Renal pelvis (tissue), 12 donors: ENCODE results near the gene OR4D11. TPM values are rescaled to one million over a fixed set of nuclear protein-coding genes. Genes with fewer than 3 reads are reported as not detected.
"Not testable (repeated sequence)": the region's sequence is repeated elsewhere in the genome, so short reads cannot be mapped to it uniquely, and the experiment has no call there.

ENCODE experiments used
- DNase-seq: peaks from one replicate; pipeline ENCODE4 v3.0.0-alpha.2; 2013
- long read RNA-seq, 16 experiments: transcript quantifications; one replicate each; lab custom pipeline, GENCODE V29; 2026
- polyA plus RNA-seq, 3 donors: library from polyadenylated mRNA; unstranded; fragments of 120-200 nt; gene quantifications; one replicate each; pipeline ENCODE4 v1.2.1, GENCODE V29; 2013; ENCODE audit not compliant: insufficient read length in 3 of 3

Gene OR4D11
- not detected for polyA plus RNA-seq
- long read RNA-seq, donor 1, result 0 reads
- long read RNA-seq, donor 2, result 0 reads
- long read RNA-seq, donor 3, result 0 reads
- long read RNA-seq, donor 4, result 0 reads
- long read RNA-seq, donor 5, result 0 reads
- long read RNA-seq, donor 6, result 0 reads
- long read RNA-seq, donor 7, result 0 reads
- long read RNA-seq, donor 8, partial matches to known transcripts, result 0 of 2 reads
- long read RNA-seq, donor 8, other reads (novel, unspliced or antisense), result 0 of 2 reads
- long read RNA-seq, donor 9, result 0 reads
- long read RNA-seq, donor 10, result 0 reads
- long read RNA-seq, donor 11, result 0 reads
- long read RNA-seq, donor 12, result 0 reads
- long read RNA-seq, donor 13, result 0 reads
- long read RNA-seq, donor 14, result 0 reads
- long read RNA-seq, donor 15, result 0 reads
- long read RNA-seq, donor 16, result 0 reads

DNA sequence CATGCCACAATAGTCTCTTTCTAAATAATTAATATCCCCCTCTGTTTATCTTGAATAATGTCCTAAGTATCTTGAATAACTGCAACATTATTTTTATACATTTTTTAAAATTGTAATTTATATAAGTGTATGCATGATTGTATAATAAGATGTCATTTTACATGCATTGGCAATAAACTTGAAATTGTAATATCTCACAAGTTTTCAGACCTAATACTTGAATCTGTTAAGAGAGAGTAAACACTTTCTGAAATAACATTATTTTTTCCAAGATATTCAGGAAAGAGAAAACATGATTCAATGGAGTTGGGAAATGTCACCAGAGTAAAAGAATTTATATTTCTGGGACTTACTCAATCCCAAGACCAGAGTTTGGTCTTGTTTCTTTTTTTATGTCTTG is at the start of gene OR4D11:
TSS of gene OR4D11 (plus strand) at position 301 of the 400 bp plus-strand sequence. CDS start at position 301, 0 bp downstream.
- DNase-seq, result no peak

DNA sequence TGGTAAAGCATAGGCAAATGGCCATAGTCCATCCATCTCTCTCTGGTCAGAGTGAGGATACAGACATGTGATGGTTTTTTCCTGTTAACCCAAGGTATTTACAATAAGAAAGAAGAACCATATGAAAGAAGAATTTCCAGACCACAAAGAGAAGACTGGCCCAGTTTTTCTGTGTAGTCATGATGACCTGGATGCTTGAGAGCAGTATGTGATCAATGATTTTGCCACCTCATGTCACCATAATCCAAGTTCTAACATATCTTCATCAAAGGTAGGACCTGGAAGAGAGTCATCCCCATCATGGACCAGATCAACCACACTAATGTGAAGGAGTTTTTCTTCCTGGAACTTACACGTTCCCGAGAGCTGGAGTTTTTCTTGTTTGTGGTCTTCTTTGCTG is 46.7 kb upstream of the OR4D11 start, which contains the start of gene OR4D6:
TSS of gene OR4D6 (plus strand) at position 301 of the 400 bp plus-strand sequence. CDS start at position 301, 0 bp downstream.
- DNase-seq, result no peak

- DNase-seq, result no peak
These were observed 43.5 kb upstream of the OR4D11 start for GRCh38 chr11:59459916-59460315.

- peak; percentile 38 for DNase-seq
These were observed 40.2 kb upstream of the OR4D11 start for GRCh38 chr11:59463190-59463641.

GRCh38 chr11:59473015-59473414 is 30.4 kb upstream of the OR4D11 start, which contains the start of gene OR4D10:
OR4D10 (plus strand) TSS chr11:59473315; CDS start chr11:59477430, 4,115 bp downstream.
- no peak for DNase-seq

GRCh38 chr11:59475176-59475575 is 28.2 kb upstream of the OR4D11 start:
- DNase-seq, result no peak

GRCh38 chr11:59479906-59480305 is 23.5 kb upstream of the OR4D11 start:
- no peak for DNase-seq

GRCh38 chr11:59480359-59480758 is 23.0 kb upstream of the OR4D11 start:
- peak; percentile 4 for DNase-seq

DNA sequence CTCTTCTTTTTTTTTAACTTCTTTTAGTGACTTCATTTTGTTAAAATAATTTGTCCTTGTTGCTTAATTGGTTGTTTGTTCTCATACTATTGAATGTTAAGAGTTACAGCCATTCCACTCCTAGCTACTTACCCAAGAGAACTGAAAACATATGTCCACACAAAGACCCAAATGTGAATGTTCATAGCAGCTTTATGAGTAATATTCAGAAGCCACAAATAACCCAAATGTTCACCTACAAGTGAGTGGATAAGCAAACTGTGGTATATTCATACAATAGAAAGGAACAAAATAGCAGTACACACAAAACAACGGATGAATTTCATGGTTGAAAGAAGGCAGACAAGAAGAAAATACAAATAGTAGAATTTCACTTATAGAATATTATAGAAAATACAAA is 1.4 kb upstream of the OR4D11 start:
- no peak for DNase-seq

DNA sequence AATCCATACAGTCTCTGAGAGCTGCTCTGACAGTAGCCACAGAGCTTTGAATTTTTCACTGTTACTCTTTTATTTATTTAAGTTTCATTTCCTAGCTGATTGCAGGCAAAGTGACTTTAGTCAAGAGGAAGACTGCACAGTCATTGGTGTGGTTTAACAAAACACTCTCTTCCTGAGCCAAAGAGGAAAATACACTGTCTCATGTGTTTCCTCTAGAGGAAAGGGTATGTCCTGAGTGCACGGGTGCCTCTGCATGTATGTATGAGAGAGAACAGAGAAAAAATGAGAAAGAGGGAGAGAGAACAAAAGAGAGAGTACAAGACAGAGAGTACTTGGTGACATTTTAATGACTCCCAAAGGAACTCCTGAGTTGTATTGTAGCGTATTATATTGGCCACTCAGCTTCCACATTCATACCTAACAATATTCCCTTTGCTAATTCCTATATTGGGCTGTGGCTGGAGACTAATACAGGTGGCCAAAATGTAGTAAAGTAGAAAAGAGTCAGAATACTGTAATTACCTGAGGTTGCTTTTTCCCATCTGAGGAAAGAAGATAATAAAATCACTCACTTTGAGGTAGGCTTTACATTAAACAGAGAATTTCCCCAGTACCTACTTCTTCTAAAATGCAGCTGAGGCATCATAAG is 7.7 kb downstream of the OR4D11 start, which contains the start of gene OR4D9:
TSS of gene OR4D9 (plus strand) at position 599 of the 649 bp plus-strand sequence. CDS start 3,374 bp downstream, outside the sequence.
- DNase-seq, result no peak

- DNase-seq, result no peak
These were observed 8.3 kb downstream of the OR4D11 start for GRCh38 chr11:59511675-59512074.

- not testable (repeated sequence) for DNase-seq
These were observed 16.8 kb downstream of the OR4D11 start for GRCh38 chr11:59520139-59520538.

GRCh38 chr11:59520741-59521140 is 17.4 kb downstream of the OR4D11 start:
- DNase-seq, result no peak

DNA sequence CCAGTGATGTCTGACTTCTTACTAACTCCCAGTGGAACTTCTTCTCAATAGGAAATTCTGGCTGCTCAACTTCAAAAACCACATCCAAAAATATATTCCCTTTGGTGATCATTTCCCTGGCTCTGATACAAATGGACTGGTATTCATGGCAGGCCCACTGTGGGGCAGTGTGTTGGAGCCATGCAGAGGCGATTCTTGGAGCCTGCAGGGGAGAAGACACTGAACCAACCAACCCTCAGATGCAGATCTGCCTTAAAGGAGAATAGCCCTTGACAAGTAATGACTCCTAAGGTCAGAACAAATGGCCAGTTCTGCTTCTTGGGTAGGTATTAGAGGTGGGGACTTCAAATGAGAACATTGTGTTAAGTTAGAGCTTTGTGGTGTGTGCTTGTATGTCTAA is 20.2 kb downstream of the OR4D11 start:
- DNase-seq, result no peak

- no peak for DNase-seq
These were observed 25.3 kb downstream of the OR4D11 start for GRCh38 chr11:59528711-59529110.

DNA sequence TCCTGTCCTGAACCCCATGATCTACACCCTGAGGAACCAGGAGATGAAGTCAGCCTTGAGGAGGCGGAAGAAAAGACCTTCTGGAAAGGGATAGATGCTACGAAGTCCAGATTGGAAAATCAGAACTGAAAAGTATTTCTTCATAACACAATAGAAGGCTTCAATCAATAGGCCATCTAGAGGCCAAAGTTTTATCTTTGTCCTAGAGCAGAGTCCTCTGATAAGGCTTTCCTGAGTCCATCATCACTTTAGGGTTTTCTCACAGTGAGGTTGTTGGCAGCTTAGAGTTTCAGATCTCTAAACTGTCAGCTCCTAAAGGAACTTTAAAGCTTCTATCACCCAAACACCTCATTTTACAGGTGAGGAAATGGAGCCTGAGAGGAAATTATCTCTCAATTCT is 29.2 kb downstream of the OR4D11 start:
- no peak for DNase-seq

GRCh38 chr11:59534676-59535075 is 31.3 kb downstream of the OR4D11 start:
- no peak for DNase-seq

DNA sequence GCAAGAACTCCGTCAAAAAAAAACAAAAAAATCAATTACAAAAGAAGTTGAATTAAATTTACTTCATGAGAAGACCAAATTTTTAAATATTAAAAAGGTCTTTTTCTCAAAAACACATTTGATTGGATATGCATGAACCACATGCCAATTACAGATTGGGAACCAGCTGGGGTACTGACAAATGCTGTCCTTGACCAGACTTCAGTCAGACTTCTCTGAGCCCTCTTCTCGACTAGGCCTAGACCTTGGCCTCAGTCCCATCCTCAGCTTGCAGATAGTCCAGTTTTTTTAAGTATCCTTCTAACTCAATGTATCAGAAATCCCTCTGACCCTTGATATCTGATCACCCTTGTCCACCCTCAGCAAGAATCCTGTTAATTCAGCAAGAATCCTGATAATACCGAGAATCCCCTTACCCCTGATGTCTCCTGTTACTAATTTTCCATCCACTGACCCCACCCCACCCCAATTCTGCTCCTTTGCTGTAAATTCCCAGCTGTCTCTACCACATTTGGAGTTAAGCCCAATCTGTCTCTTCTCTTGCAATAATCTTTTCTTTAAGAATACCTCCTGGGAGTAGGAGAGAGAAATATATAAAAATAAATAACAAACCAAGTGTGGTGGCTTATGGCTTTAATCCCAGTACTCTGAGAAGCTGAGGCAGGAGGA is 38.9 kb downstream of the OR4D11 start:
- no peak for DNase-seq

DNA sequence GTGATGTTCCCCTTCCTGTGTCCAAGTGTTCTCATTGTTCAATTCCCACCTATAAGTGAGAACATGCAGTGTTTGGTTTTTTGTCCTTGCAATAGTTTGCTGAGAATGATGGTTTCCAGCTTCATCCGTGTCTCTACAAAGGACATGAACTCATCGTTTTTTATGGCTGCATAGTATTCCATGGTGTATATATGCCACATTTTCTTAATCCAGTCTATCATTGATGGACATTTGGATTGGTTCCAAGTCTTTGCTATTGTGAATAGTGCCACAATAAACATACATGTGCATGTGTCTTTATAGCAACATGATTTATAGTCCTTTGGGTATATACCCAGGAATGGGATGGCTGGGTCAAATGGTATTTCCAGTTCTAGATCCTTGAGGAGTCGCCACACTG is 40.3 kb downstream of the OR4D11 start:
- not testable (repeated sequence) for DNase-seq

DNA sequence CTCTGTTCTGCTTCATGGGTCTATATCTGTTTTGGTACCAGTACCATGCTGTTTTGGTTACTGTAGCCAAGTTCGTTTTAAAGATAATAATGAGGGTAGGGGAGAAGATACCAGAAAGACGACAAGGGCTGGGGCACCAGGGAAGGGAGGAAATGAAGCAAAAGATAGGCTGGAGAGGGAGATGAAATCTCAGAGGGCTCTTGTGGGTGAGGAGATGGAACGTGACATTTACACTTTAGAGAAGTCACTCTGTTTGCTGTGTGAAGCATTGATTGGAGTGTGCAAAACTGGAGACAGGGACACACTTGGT is 41.4 kb downstream of the OR4D11 start:
- no peak for DNase-seq

DNA sequence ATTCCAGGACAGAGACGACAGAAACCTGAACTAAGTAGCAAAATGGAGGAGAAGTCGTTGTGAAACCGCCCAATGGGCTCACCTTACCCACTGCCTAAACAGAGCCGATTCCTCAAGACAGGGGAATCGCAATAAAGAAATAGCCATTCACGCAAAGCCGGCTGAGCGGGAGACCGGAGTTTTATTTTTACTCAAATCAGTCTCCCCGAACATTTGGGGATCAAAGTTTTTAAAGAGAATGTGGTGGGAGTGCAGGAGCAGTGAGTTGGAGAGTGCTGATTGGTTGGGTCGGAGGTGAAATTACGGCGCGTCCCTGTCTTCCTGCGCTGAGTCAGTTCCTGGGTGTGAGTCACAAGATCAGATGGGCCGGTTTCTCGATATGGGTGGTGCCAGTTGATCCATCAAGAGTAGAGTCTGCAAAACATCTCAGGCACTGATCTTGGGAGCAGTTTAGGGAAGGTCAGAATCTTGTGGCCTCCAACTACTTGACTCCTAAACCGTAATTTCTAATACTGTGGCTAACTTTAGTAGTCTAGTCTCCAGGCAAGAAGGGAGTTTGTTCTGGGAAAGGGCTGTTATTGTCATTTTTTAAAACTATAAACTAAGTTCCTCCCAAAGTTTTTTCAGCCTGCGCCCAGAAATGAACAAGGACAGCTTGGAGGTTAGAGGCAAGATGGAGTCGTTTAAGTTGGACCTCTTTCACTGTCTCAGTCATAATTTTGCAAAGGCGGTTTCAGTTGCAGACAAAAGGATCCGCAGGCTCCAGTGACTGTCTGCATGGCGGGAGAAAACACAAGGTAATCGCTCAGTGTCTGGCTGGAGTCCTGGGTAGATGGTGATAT is 42.0 kb downstream of the OR4D11 start:
- DNase-seq, result no peak
